ENCODE results near the gene RELB. TPM values are rescaled to one million over a fixed set of nuclear protein-coding genes. Genes with fewer than 3 reads are reported as not detected.

RELB gene
- total and polyA plus RNA-seq, 9 of the 15 experiments (the other 6 are each of a cell fraction or from before 2014, with no cell fraction given) = 0.15 to 1.1 (median 0.28) TPM; not detected in 2

DNA sequence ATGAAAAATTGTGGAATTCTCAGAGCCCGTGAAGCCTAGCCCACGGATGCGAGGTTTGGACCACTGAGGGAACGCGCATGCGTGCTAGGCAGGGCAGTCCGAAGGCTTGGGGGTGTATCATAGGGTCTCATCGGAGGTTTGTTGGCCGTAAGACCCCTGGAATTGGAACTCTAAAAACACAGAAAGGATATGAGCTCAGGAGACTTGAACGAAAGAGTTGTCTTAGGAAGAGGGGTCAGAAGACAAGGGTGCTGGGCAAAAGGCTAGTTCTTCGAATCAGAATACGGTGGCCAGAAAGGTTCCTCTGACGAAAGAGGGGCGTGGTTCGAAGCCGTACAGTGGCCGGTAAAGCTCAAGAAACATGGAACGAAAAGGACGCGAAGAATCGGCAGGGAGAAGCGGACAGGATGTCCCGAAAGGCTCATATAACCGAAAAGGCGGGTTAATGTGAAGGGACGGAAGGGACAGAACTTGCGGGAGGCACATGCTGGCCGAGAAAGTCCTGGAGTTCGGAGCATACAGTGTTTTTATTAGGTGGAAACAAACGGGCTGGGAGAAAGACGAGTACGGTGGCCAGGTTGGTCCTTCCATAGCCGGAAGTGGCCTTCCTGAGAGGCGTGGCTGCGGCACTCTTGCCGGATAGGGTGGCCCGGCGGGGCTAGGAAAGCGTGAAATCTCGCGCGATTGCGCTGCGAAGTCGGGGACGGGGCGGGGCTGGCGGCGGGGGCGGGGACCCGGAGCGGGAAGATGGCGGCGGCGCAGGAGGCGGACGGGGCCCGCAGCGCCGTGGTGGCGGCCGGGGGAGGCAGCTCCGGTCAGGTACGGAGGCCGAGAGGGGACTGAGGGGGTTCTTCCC, 46.4 kb upstream of the RELB start, which contains the start of gene CLPTM1 (continued):
- TF ChIP-seq, protein P1, sequence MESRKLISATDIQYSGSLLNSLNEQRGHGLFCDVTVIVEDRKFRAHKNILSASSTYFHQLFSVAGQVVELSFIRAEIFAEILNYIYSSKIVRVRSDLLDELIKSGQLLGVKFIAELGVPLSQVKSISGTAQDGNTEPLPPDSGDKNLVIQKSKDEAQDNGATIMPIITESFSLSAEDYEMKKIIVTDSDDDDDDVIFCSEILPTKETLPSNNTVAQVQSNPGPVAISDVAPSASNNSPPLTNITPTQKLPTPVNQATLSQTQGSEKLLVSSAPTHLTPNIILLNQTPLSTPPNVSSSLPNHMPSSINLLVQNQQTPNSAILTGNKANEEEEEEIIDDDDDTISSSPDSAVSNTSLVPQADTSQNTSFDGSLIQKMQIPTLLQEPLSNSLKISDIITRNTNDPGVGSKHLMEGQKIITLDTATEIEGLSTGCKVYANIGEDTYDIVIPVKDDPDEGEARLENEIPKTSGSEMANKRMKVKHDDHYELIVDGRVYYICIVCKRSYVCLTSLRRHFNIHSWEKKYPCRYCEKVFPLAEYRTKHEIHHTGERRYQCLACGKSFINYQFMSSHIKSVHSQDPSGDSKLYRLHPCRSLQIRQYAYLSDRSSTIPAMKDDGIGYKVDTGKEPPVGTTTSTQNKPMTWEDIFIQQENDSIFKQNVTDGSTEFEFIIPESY (CRISPR knock-in tag; IDR thresholded peaks at IDR 0.05) = peak; percentile 22; the same call in 1 of the 2 replicates
- TF ChIP-seq, protein P2, sequence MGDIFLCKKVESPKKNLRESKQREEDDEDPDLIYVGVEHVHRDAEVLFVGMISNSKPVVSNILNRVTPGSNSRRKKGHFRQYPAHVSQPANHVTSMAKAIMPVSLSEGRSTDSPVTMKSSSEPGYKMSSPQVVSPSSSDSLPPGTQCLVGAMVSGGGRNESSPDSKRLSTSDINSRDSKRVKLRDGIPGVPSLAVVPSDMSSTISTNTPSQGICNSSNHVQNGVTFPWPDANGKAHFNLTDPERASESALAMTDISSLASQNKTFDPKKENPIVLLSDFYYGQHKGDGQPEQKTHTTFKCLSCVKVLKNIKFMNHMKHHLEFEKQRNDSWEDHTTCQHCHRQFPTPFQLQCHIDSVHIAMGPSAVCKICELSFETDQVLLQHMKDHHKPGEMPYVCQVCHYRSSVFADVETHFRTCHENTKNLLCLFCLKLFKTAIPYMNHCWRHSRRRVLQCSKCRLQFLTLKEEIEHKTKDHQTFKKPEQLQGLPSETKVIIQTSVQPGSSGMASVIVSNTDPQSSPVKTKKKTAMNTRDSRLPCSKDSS (IDR thresholded peaks at IDR 0.05; ENCODE audit: low read depth, partially characterized antibody) = no peak
- TF ChIP-seq ILK (tag; IDR thresholded peaks at IDR 0.05; ENCODE audit: borderline replicate concordance, low read depth) (no peak), ZNF23 (CRISPR knock-in tag; IDR thresholded peaks at IDR 0.05) (no peak), JUNB (CRISPR knock-in tag; conservative IDR thresholded peaks at IDR 0.05) (no peak), ETS2 (tag; IDR thresholded peaks at IDR 0.05; ENCODE audit: borderline replicate concordance, poor library complexity, severe bottlenecking) (no peak), SMARCA4 (IDR thresholded peaks at IDR 0.05) (no peak; the same call in 1 of the 2 replicates), HEY1 (CRISPR knock-in tag; IDR thresholded peaks at IDR 0.05; ENCODE audit: borderline replicate concordance) (no peak), MIER1 (IDR thresholded peaks at IDR 0.05; ENCODE audit: low read depth) (no peak), SAFB2 (IDR thresholded peaks at IDR 0.05; ENCODE audit: borderline replicate concordance, low read depth, low read length, severe bottlenecking) (no peak), CHD2 (IDR thresholded peaks at IDR 0.05; ENCODE audit: low read depth, low read length) (peak; percentile 97), CBFA2T3 (IDR thresholded peaks at IDR 0.05) (no peak), HNRNPL (IDR thresholded peaks at IDR 0.05; ENCODE audit: low read depth, low read length) (no peak), ZBED1 (IDR thresholded peaks at IDR 0.05) (peak; percentile 41; the same call in 1 of the 2 replicates), TOE1 (IDR thresholded peaks at IDR 0.05; ENCODE audit: borderline replicate concordance) (peak; percentile 96), TOE1 (CRISPR knock-in tag; IDR thresholded peaks at IDR 0.05; ENCODE audit: borderline replicate concordance, low read depth) (no peak), ZFP1 (CRISPR knock-in tag; IDR thresholded peaks at IDR 0.05) (no peak), FUS (optimal IDR thresholded peaks at IDR 0.05; ENCODE audit: low read depth, low read length) (no peak), HMG20A (CRISPR knock-in tag; conservative IDR thresholded peaks at IDR 0.05) (no peak)
- TF ChIP-seq, protein P3, sequence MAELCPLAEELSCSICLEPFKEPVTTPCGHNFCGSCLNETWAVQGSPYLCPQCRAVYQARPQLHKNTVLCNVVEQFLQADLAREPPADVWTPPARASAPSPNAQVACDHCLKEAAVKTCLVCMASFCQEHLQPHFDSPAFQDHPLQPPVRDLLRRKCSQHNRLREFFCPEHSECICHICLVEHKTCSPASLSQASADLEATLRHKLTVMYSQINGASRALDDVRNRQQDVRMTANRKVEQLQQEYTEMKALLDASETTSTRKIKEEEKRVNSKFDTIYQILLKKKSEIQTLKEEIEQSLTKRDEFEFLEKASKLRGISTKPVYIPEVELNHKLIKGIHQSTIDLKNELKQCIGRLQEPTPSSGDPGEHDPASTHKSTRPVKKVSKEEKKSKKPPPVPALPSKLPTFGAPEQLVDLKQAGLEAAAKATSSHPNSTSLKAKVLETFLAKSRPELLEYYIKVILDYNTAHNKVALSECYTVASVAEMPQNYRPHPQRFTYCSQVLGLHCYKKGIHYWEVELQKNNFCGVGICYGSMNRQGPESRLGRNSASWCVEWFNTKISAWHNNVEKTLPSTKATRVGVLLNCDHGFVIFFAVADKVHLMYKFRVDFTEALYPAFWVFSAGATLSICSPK (IDR thresholded peaks at IDR 0.05; ENCODE audit: borderline replicate concordance) = peak; percentile 99
- TF ChIP-seq, protein P4, sequence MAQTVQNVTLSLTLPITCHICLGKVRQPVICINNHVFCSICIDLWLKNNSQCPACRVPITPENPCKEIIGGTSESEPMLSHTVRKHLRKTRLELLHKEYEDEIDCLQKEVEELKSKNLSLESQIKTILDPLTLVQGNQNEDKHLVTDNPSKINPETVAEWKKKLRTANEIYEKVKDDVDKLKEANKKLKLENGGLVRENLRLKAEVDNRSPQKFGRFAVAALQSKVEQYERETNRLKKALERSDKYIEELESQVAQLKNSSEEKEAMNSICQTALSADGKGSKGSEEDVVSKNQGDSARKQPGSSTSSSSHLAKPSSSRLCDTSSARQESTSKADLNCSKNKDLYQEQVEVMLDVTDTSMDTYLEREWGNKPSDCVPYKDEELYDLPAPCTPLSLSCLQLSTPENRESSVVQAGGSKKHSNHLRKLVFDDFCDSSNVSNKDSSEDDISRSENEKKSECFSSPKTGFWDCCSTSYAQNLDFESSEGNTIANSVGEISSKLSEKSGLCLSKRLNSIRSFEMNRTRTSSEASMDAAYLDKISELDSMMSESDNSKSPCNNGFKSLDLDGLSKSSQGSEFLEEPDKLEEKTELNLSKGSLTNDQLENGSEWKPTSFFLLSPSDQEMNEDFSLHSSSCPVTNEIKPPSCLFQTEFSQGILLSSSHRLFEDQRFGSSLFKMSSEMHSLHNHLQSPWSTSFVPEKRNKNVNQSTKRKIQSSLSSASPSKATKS (CRISPR knock-in tag; IDR thresholded peaks at IDR 0.05) = no peak

All from K562 (cell line).